ENCODE data around the gene PSD4.

The PSD4 gene

GRCh38 chr2:113142290-113142689 lies 31.5 kb upstream of the PSD4 start:
- no peak for DNase-seq (ENCODE audit: low read depth)

GRCh38 chr2:113144259-113144658 lies 29.5 kb upstream of the PSD4 start:
- DNase-seq (ENCODE audit: low read depth): no peak

GRCh38 chr2:113148606-113149552 lies 24.9 kb upstream of the PSD4 start:
- no peak for DNase-seq (ENCODE audit: low read depth)

GRCh38 chr2:113149553-113150257 lies 24.1 kb upstream of the PSD4 start:
- no peak for DNase-seq (ENCODE audit: low read depth)

GRCh38 chr2:113150258-113150601 lies 23.5 kb upstream of the PSD4 start:
- no peak for DNase-seq (ENCODE audit: low read depth)

DNA sequence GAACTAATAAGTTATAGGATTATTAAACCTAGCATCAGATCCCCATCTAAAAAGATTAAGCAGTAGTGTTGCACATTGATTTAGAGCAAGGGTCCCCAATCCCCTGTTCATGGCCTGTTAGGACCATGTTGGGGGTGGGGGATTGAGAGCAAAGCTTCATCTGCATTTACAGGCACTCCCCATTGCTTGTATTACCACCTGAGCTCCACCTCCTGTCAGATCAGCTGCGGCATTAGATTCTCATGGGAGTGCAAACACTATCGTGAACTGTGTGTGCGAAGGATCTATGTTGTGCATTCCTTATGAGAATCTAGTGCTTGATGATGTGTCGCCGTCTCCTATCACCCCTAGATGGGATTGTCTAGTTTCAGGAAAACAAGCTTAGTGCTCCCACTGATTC lies 18.4 kb upstream of the PSD4 start:
- no peak for DNase-seq (ENCODE audit: low read depth)

DNA sequence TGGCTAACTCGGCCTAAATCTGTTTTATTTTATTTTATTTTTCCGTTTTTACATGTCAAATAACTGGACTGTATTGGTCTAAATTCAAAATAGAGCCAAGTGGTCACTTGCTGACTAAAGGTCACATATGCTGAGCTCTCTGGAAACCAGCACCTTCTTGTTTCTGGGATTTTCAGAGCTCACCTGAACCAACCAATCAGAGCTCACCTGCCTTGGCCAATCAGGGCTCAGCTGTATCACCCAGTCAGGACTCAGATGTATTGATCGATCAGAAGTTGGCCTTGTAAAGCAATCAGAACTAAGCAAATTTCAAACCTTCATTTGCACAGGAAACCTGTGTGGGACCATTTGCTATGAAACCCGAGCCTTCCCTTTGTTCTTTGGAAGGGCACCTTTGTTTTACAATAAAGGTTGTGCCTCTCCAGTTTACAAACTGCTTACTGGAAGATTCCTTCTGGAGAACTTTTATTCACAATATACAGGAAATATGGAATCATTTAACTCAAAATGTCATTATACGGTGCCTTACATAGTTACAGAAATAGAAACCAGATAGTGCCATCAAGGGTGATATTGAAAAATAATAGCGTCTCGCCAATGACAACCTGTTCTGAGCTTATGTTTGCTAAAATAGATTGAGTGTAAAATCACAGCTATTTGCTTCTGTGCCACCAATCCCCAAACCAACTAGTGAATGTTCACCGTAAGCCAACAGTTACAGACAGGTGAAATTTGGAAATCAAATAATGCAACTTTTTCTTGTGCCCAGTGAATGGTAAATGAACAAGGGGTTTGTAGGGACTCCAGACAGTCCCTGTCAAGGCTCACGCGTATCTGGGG lies 17.3 kb upstream of the PSD4 start:
- DNase-seq (ENCODE audit: low read depth): no peak

- no peak for DNase-seq (ENCODE audit: low read depth)
These were observed 16.5 kb upstream of the PSD4 start for GRCh38 chr2:113157118-113157896.

GRCh38 chr2:113157897-113158753 lies 15.6 kb upstream of the PSD4 start:
- DNase-seq (ENCODE audit: low read depth): no peak

GRCh38 chr2:113158884-113159553 lies 14.8 kb upstream of the PSD4 start:
- no peak for DNase-seq (ENCODE audit: low read depth)

DNA sequence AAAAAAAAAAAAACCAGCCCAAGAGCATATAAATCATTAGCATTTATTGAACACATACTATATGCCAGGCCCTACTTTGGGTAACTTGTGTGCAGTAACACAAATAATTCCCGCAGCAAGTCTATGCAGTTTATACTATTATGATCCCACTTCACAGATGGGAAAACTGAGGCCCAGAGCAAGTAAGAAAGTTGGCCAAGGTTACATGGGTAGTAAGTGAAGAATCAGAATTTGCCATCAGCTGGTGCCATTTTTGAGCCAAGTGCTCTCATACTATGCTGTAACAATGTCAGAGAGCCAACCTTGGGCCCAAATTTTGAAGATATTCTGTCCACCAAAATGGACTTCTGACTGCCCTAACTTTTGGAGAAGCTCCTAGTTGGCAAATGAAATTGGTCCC lies 13.5 kb upstream of the PSD4 start:
- no peak for DNase-seq (ENCODE audit: low read depth)

DNA sequence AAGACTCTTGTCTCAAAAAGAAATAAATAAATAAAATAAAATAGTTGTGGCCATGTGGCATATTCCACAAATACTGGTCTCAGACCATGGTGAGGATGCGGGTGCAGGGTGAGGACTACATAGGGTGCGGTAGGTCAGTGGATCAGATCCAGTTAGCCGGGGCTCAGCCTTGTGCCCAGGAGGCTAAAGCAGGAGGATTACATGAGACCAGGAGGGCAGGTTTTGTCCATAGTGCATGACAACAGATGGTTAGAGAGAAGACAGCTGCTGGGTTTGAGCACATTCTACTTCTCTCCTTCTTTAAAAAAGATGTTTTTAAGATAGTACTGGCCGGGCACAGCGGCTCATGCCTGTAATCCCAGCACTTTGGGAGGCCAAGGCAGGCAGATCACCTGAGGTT lies 12.8 kb upstream of the PSD4 start:
- no peak for DNase-seq (ENCODE audit: low read depth)

DNA sequence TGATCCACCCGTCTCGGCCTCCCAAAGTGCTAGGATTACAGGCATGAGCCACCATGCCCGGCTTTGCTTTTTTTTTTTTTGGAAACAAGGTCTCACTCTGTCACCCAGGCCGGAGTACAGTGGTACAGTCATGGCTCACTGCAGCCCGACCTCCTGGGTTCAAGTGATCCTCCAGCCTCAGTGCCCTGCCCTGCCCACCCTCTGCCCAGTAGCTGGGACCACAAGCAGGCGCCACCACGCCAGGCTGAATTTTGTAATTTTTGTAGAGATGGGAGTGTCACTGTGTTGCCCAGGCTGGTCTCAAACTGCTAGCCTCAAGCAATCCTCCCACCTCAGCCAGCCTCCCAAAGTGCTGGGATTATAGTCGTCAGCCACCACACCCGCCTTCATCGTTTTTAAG lies 11.6 kb upstream of the PSD4 start:
- DNase-seq (ENCODE audit: low read depth): no peak

GRCh38 chr2:113162869-113163268 lies 10.9 kb upstream of the PSD4 start:
- DNase-seq (ENCODE audit: low read depth): no peak

DNA sequence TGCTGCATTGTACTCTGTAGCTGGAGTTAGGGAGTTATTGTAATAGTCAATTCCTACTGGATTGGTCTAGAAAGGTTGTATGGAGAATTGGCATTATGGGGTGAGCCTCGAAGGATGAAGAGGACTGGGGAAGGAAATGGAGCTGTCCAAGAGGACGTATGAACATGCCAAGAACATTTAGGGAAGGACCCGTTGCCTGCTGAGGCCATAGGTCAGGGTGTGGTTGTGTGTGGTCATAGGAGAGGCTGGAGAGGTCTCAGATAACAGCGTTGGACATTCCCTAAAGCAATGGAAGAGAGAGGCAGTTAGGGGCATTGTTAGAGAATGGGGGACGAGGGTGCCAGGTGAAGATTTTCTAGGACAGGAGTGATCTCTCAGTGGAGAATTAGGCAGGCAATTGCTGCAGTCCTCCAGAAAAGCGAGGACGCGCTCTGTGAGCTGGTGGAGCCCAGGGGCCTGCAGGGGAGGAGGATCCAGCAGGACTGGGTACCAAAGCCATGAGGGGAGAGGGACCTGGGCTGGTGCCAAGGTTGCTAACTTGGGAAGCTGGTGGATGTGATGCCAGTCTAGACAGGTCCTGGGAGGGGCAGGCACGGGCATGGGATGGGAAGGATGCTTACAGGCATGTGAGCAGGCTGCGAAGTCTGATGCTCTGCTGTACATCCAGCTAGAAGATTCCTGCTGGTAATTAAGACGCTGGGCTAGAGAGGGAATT lies 9.4 kb upstream of the PSD4 start:
- no peak for DNase-seq (ENCODE audit: low read depth)

DNA sequence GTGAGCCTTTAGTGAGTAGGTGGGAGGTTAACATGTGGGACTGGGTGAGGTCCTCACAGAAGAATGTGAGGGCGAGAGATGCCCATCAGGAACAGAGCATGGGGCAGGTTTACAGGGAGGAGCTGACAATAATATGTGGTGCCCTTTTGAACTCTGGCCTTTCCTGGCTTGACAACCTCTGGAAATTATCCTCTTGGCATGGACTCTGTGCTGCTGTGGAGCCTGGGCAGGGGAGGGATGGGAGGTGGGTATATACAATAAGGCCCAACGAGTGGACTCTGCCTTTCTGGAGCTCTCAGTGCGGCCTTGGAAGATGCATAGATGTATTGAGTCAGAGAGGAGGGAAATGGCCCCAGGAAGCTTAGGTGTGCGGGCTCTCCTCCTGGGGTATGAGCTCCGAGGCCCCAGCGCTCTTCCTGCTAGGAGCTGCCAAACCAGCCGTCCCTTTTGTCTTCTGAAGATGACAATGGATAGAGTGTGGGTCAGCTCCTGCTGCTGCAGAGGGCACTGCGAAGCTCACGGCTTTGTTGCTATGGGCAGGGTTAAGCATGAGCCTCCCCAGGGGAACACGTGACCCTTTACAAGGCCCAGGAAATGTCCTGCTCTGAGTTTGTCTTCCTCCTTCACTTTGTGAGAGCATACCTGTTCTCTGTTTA lies 8.7 kb upstream of the PSD4 start:
- no peak for DNase-seq (ENCODE audit: low read depth)

- DNase-seq (ENCODE audit: low read depth): no peak
These were observed 7.6 kb upstream of the PSD4 start for GRCh38 chr2:113166187-113166645.

DNA sequence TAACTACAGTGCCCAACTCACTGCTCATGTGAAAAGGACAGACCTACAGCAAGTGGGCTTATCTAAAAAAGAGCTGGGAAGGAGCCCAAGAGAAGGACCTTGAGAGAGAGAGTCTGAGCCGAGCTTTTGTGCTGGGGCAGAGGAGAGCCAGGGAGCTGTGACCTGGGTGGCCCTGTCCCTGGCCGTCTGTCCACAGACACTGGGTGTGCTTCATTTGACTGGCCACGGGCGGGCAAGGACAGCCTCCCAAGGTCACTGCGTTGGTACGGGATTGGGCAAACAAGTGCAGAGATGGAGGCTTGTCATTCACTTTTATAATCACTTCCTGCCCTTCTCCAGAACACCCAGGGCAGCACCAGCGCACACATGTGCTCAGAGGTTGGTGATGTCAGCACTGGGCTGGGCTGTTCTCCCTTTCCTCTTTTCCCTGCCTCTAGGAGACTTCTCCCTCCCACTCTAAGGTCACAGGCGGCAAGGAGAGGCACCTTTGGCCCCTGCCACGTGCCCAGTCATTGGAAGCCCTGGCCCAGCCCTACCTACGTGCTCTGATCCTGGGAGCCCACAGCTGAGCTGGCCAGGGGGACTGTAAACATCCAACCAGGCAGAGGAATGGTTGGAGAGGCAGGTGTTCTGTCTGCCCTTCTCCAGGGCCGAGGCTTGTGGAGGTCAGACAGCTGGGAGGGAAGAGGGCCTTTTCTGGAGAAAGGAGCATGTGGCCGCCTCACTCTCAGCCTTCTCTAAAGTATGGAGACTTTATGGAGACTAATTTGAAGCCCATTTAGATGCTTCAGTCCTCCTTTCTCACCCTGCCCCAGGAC lies 6.4 kb upstream of the PSD4 start:
- no peak for DNase-seq (ENCODE audit: low read depth)

Measured in activated T-cell treated with anti-CD3 and anti-CD28 coated beads for 24 hours (primary cell).